Prostate gland (tissue), 2 donors: ENCODE data around the gene PDSS1.

Experiments
- CTCF ChIP-seq, 4 experiments: fragments of 200-600 bp in 2 of 4; fragments of 450-650 bp in 2 of 4; sonication (generic) in 2 of 4; IDR thresholded peaks; 1 replicate in 3 of 4; 2 replicates in 1 of 4; pipeline ENCODE4 v1.5.1; 2016 to 2019; ENCODE audit warnings: antibody characterized with exemption in 4 of 4, mild to moderate bottlenecking in 2 of 4, moderate library complexity in 2 of 4
- POLR2A ChIP-seq: fragments of 450-650 bp; IDR thresholded peaks from one replicate; pipeline ENCODE4 v1.6.1; 2016; ENCODE audit warnings: antibody characterized with exemption, mild to moderate bottlenecking
- POLR2AphosphoS5 ChIP-seq: sonication (generic); formaldehyde crosslinking; IDR thresholded peaks from one replicate; pipeline ENCODE4 v1.6.1; 2017; ENCODE audit warnings: antibody characterized with exemption

GRCh38 chr10:26706936-26707335 lies 9.4 kb downstream of the PDSS1 start:
- no peak for TF ChIP-seq POLR2AphosphoS5
- no peak for TF ChIP-seq CTCF (IDR thresholded peaks at IDR 0.05)
- no peak for TF ChIP-seq POLR2A
